Fibroblast of villous mesenchyme (primary cell): ENCODE measurements around the gene SYT1. TPM values are rescaled to one million over a fixed set of nuclear protein-coding genes. Genes with fewer than 3 reads are reported as not detected.
"Not testable (repeated sequence)": the region's sequence is repeated elsewhere in the genome, so short reads cannot be mapped to it uniquely, and the experiment has no call there.

Source experiments
- DNase-seq: peaks from one replicate; pipeline ENCODE4 v3.0.0-alpha.2; 2010; ENCODE audit warnings: low read depth
- H3K4me3 ChIP-seq: 2 replicates; pipeline ENCODE4 v1.5.1; 2011; ENCODE audit warnings: low read depth, mild to moderate bottlenecking, low read length
- CTCF ChIP-seq: IDR thresholded peaks from 2 replicates; pipeline ENCODE4 v1.5.1; 2012; ENCODE audit warnings: low read depth, mild to moderate bottlenecking, low read length; ENCODE audit not compliant: insufficient read depth
- total RNA-seq: library from RNA; depleted of rRNA; stranded (reverse); fragments of >200 nt; gene quantifications from 2 replicates; pipeline ENCODE4 v1.2.3, GENCODE V29; 2012

Gene SYT1
- total RNA-seq, 1 donor: 3.9 TPM

- no peak for TF ChIP-seq CTCF
- no peak overlapping the region for H3K4me3 ChIP-seq
- DNase-seq: no peak
Observed at GRCh38 chr12:79019672-79020071, 155.1 kb downstream of the SYT1 start.

GRCh38 chr12:79020106-79020505, 155.5 kb downstream of the SYT1 start:
- TF ChIP-seq CTCF: no peak
- peak; percentile 9 for DNase-seq
- no peak overlapping the region for H3K4me3 ChIP-seq

GRCh38 chr12:79021021-79021420, 156.4 kb downstream of the SYT1 start:
- no peak for DNase-seq
- no peak for TF ChIP-seq CTCF
- H3K4me3 ChIP-seq: no peak overlapping the region

- no peak for TF ChIP-seq CTCF
- DNase-seq: peak; percentile 32
- H3K4me3 ChIP-seq: no peak overlapping the region
Observed at GRCh38 chr12:79023261-79023660, 158.7 kb downstream of the SYT1 start.

- no peak for TF ChIP-seq CTCF
- DNase-seq: peak; percentile 33
- H3K4me3 ChIP-seq: no peak overlapping the region
Observed at GRCh38 chr12:79023784-79024183, 159.2 kb downstream of the SYT1 start.

GRCh38 chr12:79033788-79034187, 169.2 kb downstream of the SYT1 start:
- no peak for TF ChIP-seq CTCF
- DNase-seq: no peak

GRCh38 chr12:79044748-79045147, 180.2 kb downstream of the SYT1 start:
- not testable (repeated sequence) for DNase-seq, H3K4me3 ChIP-seq

More at GRCh38 chr12:79033788-79034187, 169.2 kb downstream of the SYT1 start:
- H3K4me3 ChIP-seq: no peak overlapping the region

- H3K4me3 ChIP-seq: peak overlapping the region; percentile 49
- DNase-seq: not testable (repeated sequence)
Observed at GRCh38 chr12:79045149-79045703, 180.7 kb downstream of the SYT1 start.
